ENCODE measurements around the gene SLCO4A1.

GRCh38 chr20:62640870-62641269 is 1.4 kb upstream of the SLCO4A1 start:
- no peak for TF ChIP-seq EZH2 (IDR thresholded peaks at IDR 0.05; ENCODE audit: borderline replicate concordance)
- TF ChIP-seq CTCF (IDR thresholded peaks at IDR 0.05; ENCODE audit: poor library complexity): no peak
